GM12878 (cell line): ENCODE measurements around the gene RERE. TPM values are rescaled to one million over a fixed set of nuclear protein-coding genes. Genes with fewer than 3 reads are reported as not detected.

Source experiments
- ATAC-seq: fragments of 200-7000 bp; cut with Tn5 transposase; 3 replicates; pipeline ENCODE4 v1.9.1; 2020; ENCODE audit warnings: mild to moderate bottlenecking, moderate library complexity
- BruUV-seq: library from RNA; stranded (reverse); fragments of 400-500 nt; replicated peaks from 2 replicates; lab custom pipeline; 2021; lab: Mats Ljungman, UMichigan
- CTCF ChIA-PET: fragments of 300-600 bp; sonication (Branson Sonifier 250); formaldehyde crosslinking; extraction: SDS; loops from one replicate; lab custom pipeline; 2021; ENCODE audit warnings: inconsistent platforms; lab: Yijun Ruan, JAX
- POLR2A ChIA-PET: fragments of 350-600 bp; formaldehyde crosslinking; extraction: SDS; loops from one replicate; lab custom pipeline; 2021; ENCODE audit warnings: inconsistent platforms; lab: Charles Lee
- RAD21 ChIA-PET: fragments of 300-600 bp; sonication (Branson Sonifier 250); formaldehyde crosslinking; loops from one replicate; lab custom pipeline; 2023; ENCODE audit warnings: antibody characterized with exemption; ENCODE audit not compliant: unreplicated experiment; lab: Charles Lee
- SMC1A ChIA-PET: fragments of 300-600 bp; sonication (Branson Sonifier 250); formaldehyde crosslinking; loops from one replicate; lab custom pipeline; 2023; ENCODE audit not compliant: unreplicated experiment, uncharacterized antibody; lab: Charles Lee
- DNase-seq: peaks from one replicate; pipeline ENCODE4 v3.0.0-alpha.2; 2011; ENCODE audit warnings: low read depth, low spot score
- FAIRE-seq: peaks from 3 replicates; lab custom pipeline; 2011; peaks lifted over from hg19 to GRCh38; lab: Jason Lieb, UNC
- H2AFZ ChIP-seq: 2 replicates; pipeline ENCODE4 v1.6.0; 2011; ENCODE audit warnings: low read depth, low read length, control low read depth; ENCODE audit not compliant: control insufficient read depth
- H3K27ac ChIP-seq: 2 replicates; pipeline ENCODE4 v1.5.1; 2011; ENCODE audit warnings: control low read depth; ENCODE audit not compliant: control insufficient read depth, insufficient read depth
- H3K27me3 ChIP-seq, 2 experiments: replicated peaks in 1 of 2; 2 replicates each; pipeline versions ENCODE4 v1.6.0 to v1.6.1; 2011; ENCODE audit warnings: low read length in 1 of 2; ENCODE audit not compliant: control insufficient read depth in 2 of 2, insufficient read depth in 2 of 2
- H3K36me3 ChIP-seq, 2 experiments: 2 replicates each; pipeline ENCODE4 v1.5.1; 2011; ENCODE audit warnings: low read length in 1 of 2; ENCODE audit not compliant: control insufficient read depth in 2 of 2, insufficient read depth in 2 of 2
- H3K4me1 ChIP-seq: 2 replicates; pipeline ENCODE4 v1.6.1; 2011; ENCODE audit warnings: mild to moderate bottlenecking, low read length, moderate library complexity, mixed read lengths; ENCODE audit not compliant: control insufficient read depth, insufficient read depth
- H3K4me2 ChIP-seq: 2 replicates; pipeline ENCODE4 v1.6.0; 2011; ENCODE audit warnings: control low read depth; ENCODE audit not compliant: control insufficient read depth, insufficient read depth
- H3K4me3 ChIP-seq: fragments of 200-600 bp; sonication (generic); 2 replicates; pipeline ENCODE4 v1.5.1; 2016
- H3K79me2 ChIP-seq: 2 replicates; pipeline ENCODE4 v1.6.0; 2011; ENCODE audit warnings: low read length; ENCODE audit not compliant: control insufficient read depth, insufficient read depth
- H3K9ac ChIP-seq: 2 replicates; pipeline ENCODE4 v1.8.0; 2011; ENCODE audit warnings: low read length, control low read depth, mixed read lengths; ENCODE audit not compliant: control insufficient read depth, insufficient read depth
- H3K9me3 ChIP-seq: replicated peaks from 3 replicates; pipeline ENCODE4 v1.5.1; 2011; ENCODE audit warnings: mild to moderate bottlenecking, low read length; ENCODE audit not compliant: control insufficient read depth, insufficient read depth
- H4K20me1 ChIP-seq: 2 replicates; pipeline ENCODE4 v1.6.0; 2011; ENCODE audit not compliant: control insufficient read depth, insufficient read depth
- BMI1 ChIP-seq: fragments of 450-650 bp; IDR thresholded peaks from 2 replicates; pipeline ENCODE4 v1.6.1; 2016; ENCODE audit warnings: mild to moderate bottlenecking, moderate library complexity, borderline replicate concordance
- BRCA1 ChIP-seq: IDR thresholded peaks from 2 replicates; pipeline ENCODE4 v1.6.1; 2011; ENCODE audit warnings: low read depth, low read length, improper control_type of control experiment
- CHD2 ChIP-seq: IDR thresholded peaks from 2 replicates; pipeline ENCODE4 v1.6.1; 2011; ENCODE audit warnings: low read depth, low read length, improper control_type of control experiment, borderline replicate concordance
- FOXK2 ChIP-seq: fragments of 450-650 bp; IDR thresholded peaks from 2 replicates; pipeline ENCODE4 v1.6.1; 2017; ENCODE audit warnings: mild to moderate bottlenecking, moderate library complexity
- GATAD2B ChIP-seq: fragments of 450-650 bp; conservative IDR thresholded peaks from 2 replicates; pipeline ENCODE4 v1.6.1; 2017; ENCODE audit warnings: low read depth, mild to moderate bottlenecking, moderate library complexity
- HDAC6 ChIP-seq: fragments of 200-600 bp; sonication (generic); IDR thresholded peaks from one replicate; pipeline ENCODE4 v1.8.0; 2017; ENCODE audit warnings: antibody characterized with exemption; ENCODE audit not compliant: unreplicated experiment
- MAX ChIP-seq: IDR thresholded peaks from 2 replicates; pipeline ENCODE4 v1.6.1; 2012; ENCODE audit warnings: low read depth, low read length, improper control_type of control experiment
- MTA3 ChIP-seq: IDR thresholded peaks from 2 replicates; pipeline ENCODE4 v1.6.1; 2012; ENCODE audit warnings: low read length, inconsistent platforms, borderline replicate concordance
- MYB ChIP-seq: fragments of 150-350 bp; IDR thresholded peaks from 2 replicates; pipeline ENCODE4 v1.6.1; 2014; ENCODE audit warnings: mild to moderate bottlenecking, low read depth, low read length, borderline replicate concordance
- WGBS: methylation state at CpG from one replicate; pipeline ENCODE4 v1.1.6; 2016; ENCODE audit warnings: low lambda C conversion rate; ENCODE audit not compliant: insufficient replicate concordance, insufficient coverage; ENCODE audit errors: missing lambda C conversion rate; 5-methylcytosine and 5-hydroxymethylcytosine counted together
- in situ Hi-C: fragments of 300-500 bp; cut with MboI; formaldehyde crosslinking; loops from 9 replicates; pipeline ENCODE4 v1.14.3; 2018; ENCODE audit warnings: mixed read lengths
- intact Hi-C: fragments of 100-400 bp; cut with micrococcal nuclease; formaldehyde crosslinking; loops from one replicate; pipeline ENCODE4 v1.14.2; 2022; ENCODE audit not compliant: unreplicated experiment
- polyA plus RNA-seq, 11 experiments: library from polyadenylated mRNA; depleted of rRNA in 4 of 11; unstranded in 6 of 11; stranded (reverse) in 5 of 11; fragments of >200 nt; fragmentation: Nextera tagmentation in 4 of 11; fragmentation: Illumina TruSeq in 1 of 11; extraction: Ambion mirVana in 4 of 11; extraction: Trizol in 1 of 11; gene quantifications; 1 replicate in 1 of 11; 2 replicates in 10 of 11; pipeline versions ENCODE4 v1.2.1 to v1.2.3, GENCODE V29; 2011 to 2016; ENCODE audit warnings: inconsistent platforms in 2 of 11, missing spikeins in 2 of 11, low read depth in 1 of 11
- total RNA-seq, 4 experiments: library from RNA; depleted of rRNA in 3 of 4; stranded (reverse); fragments of >200 nt in 3 of 4; fragmentation: Illumina TruSeq in 1 of 4; extraction: Trizol in 1 of 4; gene quantifications; 2 replicates each; pipeline versions ENCODE4 v1.2.1 to v1.2.3, GENCODE V29; 2013 to 2021

Gene RERE
- total and polyA plus RNA-seq, 10 of the 15 experiments (the other 5 are each of a cell fraction or from before 2014, with no cell fraction given): 5.2 to 60.5 (median 20.2) TPM

- ChIA-PET POLR2A (interaction anchor here (0.7 to 4.3 kb wide), 2 partner anchors 10 to 12 kb away, joined by 3 to 14 read pairs; no protein-coding TSS in a partner anchor), RAD21 (interaction anchor here (1.4 kb wide), 1 partner anchor 10 kb away, joined by 5 read pairs; no protein-coding TSS in a partner anchor), CTCF (interaction anchor here (0.8 kb wide), 1 partner anchor 9 kb away, joined by 4 read pairs; no protein-coding TSS in a partner anchor), SMC1A (interaction anchor here (0.9 to 5.3 kb wide), 12 partner anchors 8 to 431 kb away, joined by 3 to 29 read pairs (median 3); no protein-coding TSS in a partner anchor)
- H3K4me3 ChIP-seq: no peak overlapping the region
- DNase-seq (no peak), ATAC-seq (no peak), FAIRE-seq (no peak)
- no TSS peak for BruUV-seq
- H3K4me1 ChIP-seq: peaks cover 6% of the 10 kb centered on the region; the same call in 1 of the 2 replicates
- in situ Hi-C loops: no loop called here
- intact Hi-C loops: no loop called here
- 97% methylated on average over 4 of the region's 4 CpGs for WGBS
- no peak overlapping the region for H2AFZ ChIP-seq
- no peak overlapping the region for H3K9ac ChIP-seq
- H4K20me1 ChIP-seq: 0 out of 2 replicates have a peak, but pooled peaks cover 4% of the 10 kb centered on the region
- H3K79me2 ChIP-seq: peaks cover 28% of the 10 kb centered on the region
- no peaks in the 10 kb centered on the region for H3K9me3 ChIP-seq
- no peak overlapping the region for H3K4me2 ChIP-seq
- TF ChIP-seq MAX: no peak
- no peak for TF ChIP-seq BMI1
- no peak for TF ChIP-seq HDAC6
- TF ChIP-seq MYB: no peak
- TF ChIP-seq GATAD2B: no peak
- no peak for TF ChIP-seq BRCA1
- no peak for TF ChIP-seq CHD2
- no peak for TF ChIP-seq FOXK2
- TF ChIP-seq MTA3: no peak
- H3K27ac ChIP-seq: no peak overlapping the region
- H3K27me3 ChIP-seq: no peaks in the 10 kb centered on the region
- H3K36me3 ChIP-seq: peaks cover 3 to 30% of the 10 kb centered on the region in 2 experiments
These were observed 399.1 kb downstream of the RERE start for GRCh38 chr1:8418301-8418700.
